ENCODE data around the gene FBXO8. TPM values are rescaled to one million over a fixed set of nuclear protein-coding genes. Genes with fewer than 3 reads are reported as not detected.

Gene FBXO8
- total and polyA plus RNA-seq, 2 of the 4 experiments (the other 2 are of a cell fraction), result 11.3 to 25.6 TPM

- H4K20me1 ChIP-seq (ENCODE audit: insufficient read depth, low read length), result no peaks in the 10 kb centered on the region
- no peak overlapping the region for H2BK120ac ChIP-seq (ENCODE audit: low read depth, low read length)
- ChIA-PET CTCF (no interaction called here), POLR2A (ENCODE audit: unreplicated experiment) (no interaction called here)
- BruUV-seq (replicated peaks), result no TSS peak
- H2AK9ac ChIP-seq (replicated peaks; ENCODE audit: low read depth, low read length, poor library complexity), result no peak overlapping the region
- no peak overlapping the region for H3K4me2 ChIP-seq (ENCODE audit: low read depth, low read length)
- no peak overlapping the region for H3K4ac ChIP-seq (ENCODE audit: low read depth, low read length)
- no peak overlapping the region for H2AK5ac ChIP-seq (ENCODE audit: low read depth, low read length)
- no peak overlapping the region for H3K14ac ChIP-seq (replicated peaks; ENCODE audit: low read depth, low read length)
- H3K4me1 ChIP-seq (ENCODE audit: control insufficient read depth, insufficient read depth, low read length), result no peaks in the 10 kb centered on the region
- H2BK20ac ChIP-seq (ENCODE audit: low read depth, low read length), result no peak overlapping the region
- no peaks in the 10 kb centered on the region for H3K36me3 ChIP-seq (ENCODE audit: control insufficient read depth, insufficient read depth, low read length)
- WGBS, 2 experiments (ENCODE audit: extremely low coverage in 2 of 2, insufficient read length in 1 of 2), result no CpG with 5 or more reads among the region's 3 CpGs
- H3K23ac ChIP-seq (ENCODE audit: low read depth, low read length), result no peak overlapping the region
- no peak for ATAC-seq (ENCODE audit: low read depth)
- H3K56ac ChIP-seq (ENCODE audit: extremely low read depth, insufficient read depth, low read length), result no peak overlapping the region
- H3K27ac ChIP-seq (ENCODE audit: insufficient read depth, low read length), result no peak overlapping the region
- peak; percentile 9 for DNase-seq
- no peaks in the 10 kb centered on the region for H3K9me3 ChIP-seq (ENCODE audit: control insufficient read depth, insufficient read depth, low read length)
- in situ Hi-C loops (cut with MboI; ENCODE audit: low sequenced_read_pairs) (no loop called here), dilution Hi-C loops (cut with HindIII; ENCODE audit: low sequenced_read_pairs, unreplicated experiment) (no loop called here), intact Hi-C loops (cut with micrococcal nuclease) (no loop called here)
- H3K18ac ChIP-seq (ENCODE audit: low read depth, low read length), result no peak overlapping the region
- no peak overlapping the region for H4K91ac ChIP-seq (ENCODE audit: insufficient read depth, low read depth, low read length)
- H3K4me3 ChIP-seq (ENCODE audit: insufficient read depth, low read depth, low read length), result no peak overlapping the region
- peaks cover 14% of the 10 kb centered on the region for H3K27me3 ChIP-seq (ENCODE audit: control insufficient read depth, insufficient read depth, low read length)
- no peaks in the 10 kb centered on the region for H3K9me1 ChIP-seq (ENCODE audit: insufficient read depth, low read length)
- no peak overlapping the region for H2BK5ac ChIP-seq (ENCODE audit: low read depth, low read length, poor library complexity, severe bottlenecking)
- TF ChIP-seq, protein P1, sequence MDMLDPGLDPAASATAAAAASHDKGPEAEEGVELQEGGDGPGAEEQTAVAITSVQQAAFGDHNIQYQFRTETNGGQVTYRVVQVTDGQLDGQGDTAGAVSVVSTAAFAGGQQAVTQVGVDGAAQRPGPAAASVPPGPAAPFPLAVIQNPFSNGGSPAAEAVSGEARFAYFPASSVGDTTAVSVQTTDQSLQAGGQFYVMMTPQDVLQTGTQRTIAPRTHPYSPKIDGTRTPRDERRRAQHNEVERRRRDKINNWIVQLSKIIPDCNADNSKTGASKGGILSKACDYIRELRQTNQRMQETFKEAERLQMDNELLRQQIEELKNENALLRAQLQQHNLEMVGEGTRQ (IDR thresholded peaks at IDR 0.05; ENCODE audit: low read depth, low read length), result no peak
- no peak for TF ChIP-seq FOS (IDR thresholded peaks at IDR 0.05; ENCODE audit: low read depth, low read length)
- H4K8ac ChIP-seq (ENCODE audit: low read depth in 2 of 2, low read length in 2 of 2), result no peak overlapping the region
- no peak overlapping the region for H2AFZ ChIP-seq (replicated peaks; ENCODE audit: low read length, poor library complexity)
- H4K5ac ChIP-seq (ENCODE audit: low read depth, low read length), result no peak overlapping the region
- no peaks in the 10 kb centered on the region for H3K79me1 ChIP-seq (ENCODE audit: low read depth in 1 of 2, low read length in 2 of 2)
- H2BK15ac ChIP-seq (ENCODE audit: low read depth, low read length), result no peak overlapping the region
- H3K9ac ChIP-seq (ENCODE audit: low read depth, low read length), result no peak overlapping the region
Observed at GRCh38 chr4:174207367-174207766, 76.1 kb downstream of the FBXO8 start.
